ENCODE data around the gene NR3C1.
A peak's percentile ranks its signal among the peaks of the same experiment; 100 is the strongest.
"Not testable (repeated sequence)": the region's sequence is repeated elsewhere in the genome, so short reads cannot be mapped to it uniquely, and the experiment has no call there.

The NR3C1 gene

DNA sequence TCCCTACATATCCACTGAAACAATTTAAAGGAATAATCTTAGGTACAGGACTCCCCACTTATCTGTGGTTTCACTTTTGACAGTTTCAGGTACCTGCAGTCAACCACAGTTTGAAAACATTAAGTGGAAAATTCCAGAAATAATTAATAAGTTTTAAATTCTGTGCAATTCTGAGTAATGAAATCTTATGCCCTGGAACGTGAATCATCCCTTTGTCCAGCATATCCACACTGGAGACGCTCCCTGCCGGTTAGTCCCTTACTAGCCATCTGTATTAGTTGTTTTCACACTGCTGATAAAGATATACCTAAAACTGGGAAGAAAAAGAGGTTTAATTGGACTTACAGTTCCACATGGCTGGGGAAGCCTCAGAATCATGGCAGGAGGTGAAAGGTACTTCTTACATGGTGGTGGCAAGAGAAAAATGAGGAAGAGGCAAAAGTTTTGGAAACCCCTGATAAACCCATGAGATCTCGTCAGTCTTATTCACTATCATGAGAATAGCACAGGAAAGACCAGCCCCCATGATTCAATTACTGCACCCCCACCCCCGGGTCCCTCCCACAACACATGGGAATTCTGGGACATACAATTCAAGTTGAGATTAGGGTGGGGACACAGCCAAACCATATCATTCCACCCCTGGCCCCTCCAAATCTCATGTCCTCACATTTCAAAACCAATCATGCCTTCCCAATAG lies 80.4 kb downstream of the NR3C1 start:
- H3K27me3 Mint-ChIP-seq; ATAC-seq (replicated peaks); H3K9me3 Mint-ChIP-seq; H3K36me3 Mint-ChIP-seq (ENCODE audit: insufficient read depth); DNase-seq; H3K4me3 Mint-ChIP-seq: not testable (repeated sequence)
- peak overlapping the region in 1 of 2 donors; percentile 17 for H3K27ac Mint-ChIP-seq
- peaks cover 41 to 68% of the 10 kb centered on the region in 2 donors for H3K4me1 Mint-ChIP-seq (ENCODE audit: low read depth in 2 of 2)

DNA sequence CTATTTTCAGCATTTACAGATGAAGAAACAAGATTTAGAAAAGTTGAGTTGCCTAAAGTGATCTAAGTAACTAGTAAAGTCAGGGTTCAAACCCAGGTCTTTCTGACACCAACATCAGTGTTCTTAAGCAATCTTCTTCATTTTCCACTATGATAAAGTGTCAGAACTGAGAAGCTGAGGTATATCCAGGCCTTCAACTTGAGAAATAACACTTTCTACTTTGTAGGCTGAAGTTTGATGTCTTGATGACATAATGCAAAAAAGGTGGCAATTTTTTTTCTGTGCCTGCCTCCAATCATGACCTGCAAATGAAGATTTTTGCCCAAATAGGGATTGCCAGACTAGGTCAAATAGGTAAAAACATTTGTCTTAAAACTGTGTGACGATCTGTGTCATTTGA lies 81.3 kb downstream of the NR3C1 start:
- H3K4me3 Mint-ChIP-seq = no peak overlapping the region
- no peaks in the 10 kb centered on the region for H3K36me3 Mint-ChIP-seq (ENCODE audit: insufficient read depth)
- H3K27ac Mint-ChIP-seq = peak overlapping the region in 1 of 2 donors; percentile 17
- no peaks in the 10 kb centered on the region for H3K9me3 Mint-ChIP-seq
- H3K4me1 Mint-ChIP-seq (ENCODE audit: low read depth in 2 of 2) = peaks cover 36 to 68% of the 10 kb centered on the region in 2 donors
- no peak for DNase-seq
- peak; percentile 19 for ATAC-seq (replicated peaks)
- H3K27me3 Mint-ChIP-seq = no peaks in the 10 kb centered on the region

DNA sequence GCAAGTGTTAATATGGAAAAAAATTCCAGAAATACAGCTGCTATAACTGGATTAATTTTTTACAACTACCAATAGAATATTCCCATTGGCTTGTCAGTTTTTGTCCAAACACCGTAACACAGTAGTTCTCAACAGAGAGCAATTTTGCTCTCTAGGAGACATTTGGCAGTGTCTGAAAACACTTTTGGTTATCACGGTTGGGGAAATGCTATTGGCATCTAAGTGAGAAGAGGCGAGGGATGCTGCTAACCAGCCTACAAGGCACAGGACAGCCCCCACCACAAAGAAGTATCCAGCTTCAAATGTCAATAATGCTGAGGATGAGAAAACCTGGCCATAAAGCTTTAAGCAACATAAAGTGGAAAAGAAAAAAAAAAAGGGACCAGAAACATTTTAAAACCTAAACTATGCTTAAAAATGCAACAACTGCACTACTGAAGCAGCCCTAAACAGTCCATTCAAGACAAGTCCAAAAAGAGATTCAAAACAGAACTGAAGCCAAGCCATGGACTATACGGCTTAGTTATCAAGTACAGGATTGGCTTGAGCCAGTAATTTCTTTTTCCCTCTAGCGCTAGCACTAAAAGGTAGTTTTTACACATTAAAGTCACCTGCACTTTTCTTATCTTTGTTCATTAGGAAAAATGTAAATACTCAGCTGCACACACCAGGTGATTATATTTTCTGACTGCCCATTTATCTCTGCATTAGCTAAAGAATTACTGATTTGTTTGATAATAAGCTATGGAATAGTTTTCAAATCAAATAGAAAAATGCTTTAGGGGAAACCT lies 83.9 kb downstream of the NR3C1 start:
- peaks cover 30 to 63% of the 10 kb centered on the region in 2 donors for H3K4me1 Mint-ChIP-seq (ENCODE audit: low read depth in 2 of 2)
- H3K4me3 Mint-ChIP-seq = no peak overlapping the region

DNA sequence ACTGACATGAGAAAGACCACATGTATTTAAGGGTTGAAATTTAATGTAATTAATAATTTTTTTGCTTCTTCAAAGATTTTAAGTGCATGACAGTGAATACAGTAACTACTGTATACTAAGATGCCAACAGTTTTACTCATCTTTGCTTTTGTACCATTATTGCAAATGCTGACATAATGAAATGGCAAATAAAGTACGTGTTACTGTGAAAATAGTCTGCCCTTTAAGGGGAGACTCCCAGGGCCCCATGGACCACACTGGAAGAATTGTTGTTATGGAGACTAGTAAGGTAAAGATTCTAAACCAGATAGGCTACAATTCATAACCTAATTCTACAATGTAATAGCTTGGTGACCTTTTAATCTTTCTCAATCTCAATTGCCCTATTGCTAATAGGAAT lies 84.7 kb downstream of the NR3C1 start:
- no peak overlapping the region for H3K4me3 Mint-ChIP-seq
- peaks cover 6% of the 10 kb centered on the region for H3K36me3 Mint-ChIP-seq (ENCODE audit: insufficient read depth)
- ATAC-seq (replicated peaks) = no peak
- no peak for DNase-seq
- no peaks in the 10 kb centered on the region for H3K9me3 Mint-ChIP-seq
- H3K27ac Mint-ChIP-seq = peak overlapping the region in 1 of 2 donors; percentile 49
- H3K4me1 Mint-ChIP-seq (ENCODE audit: low read depth in 2 of 2) = peaks cover 24 to 63% of the 10 kb centered on the region in 2 donors
- no peaks in the 10 kb centered on the region for H3K27me3 Mint-ChIP-seq

More for the DNA sequence above, 83.9 kb downstream of the NR3C1 start:
- H3K36me3 Mint-ChIP-seq (ENCODE audit: insufficient read depth) = no peaks in the 10 kb centered on the region
- DNase-seq = no peak
- no peak for ATAC-seq (replicated peaks)
- H3K27ac Mint-ChIP-seq = peak overlapping the region in 1 of 2 donors; percentile 49
- no peaks in the 10 kb centered on the region for H3K27me3 Mint-ChIP-seq
- H3K9me3 Mint-ChIP-seq = no peaks in the 10 kb centered on the region

DNA sequence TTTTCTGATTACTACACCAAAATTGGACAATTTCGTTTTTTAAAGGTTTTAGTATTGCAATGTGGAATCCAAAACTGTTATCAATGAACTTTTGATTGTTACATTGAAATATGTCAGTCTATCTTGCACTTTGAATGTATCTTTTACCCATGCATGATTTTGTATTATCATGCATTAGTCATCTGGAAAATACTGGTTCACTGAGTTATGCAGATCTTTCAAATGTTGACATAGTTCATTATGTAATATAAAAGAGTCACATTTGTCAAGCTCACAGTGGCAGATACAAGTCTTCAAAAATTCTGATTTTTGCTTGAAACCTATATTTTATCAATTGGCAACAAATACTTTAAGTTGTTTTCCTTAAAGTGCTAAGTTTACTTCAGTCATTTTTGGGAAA lies 85.2 kb downstream of the NR3C1 start:
- ATAC-seq (replicated peaks) (no peak), DNase-seq (no peak)
- no peaks in the 10 kb centered on the region for H3K27me3 Mint-ChIP-seq
- H3K9me3 Mint-ChIP-seq = no peaks in the 10 kb centered on the region
- peak overlapping the region in 1 of 2 donors; percentile 7 for H3K27ac Mint-ChIP-seq
- H3K4me1 Mint-ChIP-seq (ENCODE audit: low read depth in 2 of 2) = peaks cover 23 to 62% of the 10 kb centered on the region in 2 donors
- H3K4me3 Mint-ChIP-seq = no peak overlapping the region
- peaks cover 11% of the 10 kb centered on the region for H3K36me3 Mint-ChIP-seq (ENCODE audit: insufficient read depth)

DNA sequence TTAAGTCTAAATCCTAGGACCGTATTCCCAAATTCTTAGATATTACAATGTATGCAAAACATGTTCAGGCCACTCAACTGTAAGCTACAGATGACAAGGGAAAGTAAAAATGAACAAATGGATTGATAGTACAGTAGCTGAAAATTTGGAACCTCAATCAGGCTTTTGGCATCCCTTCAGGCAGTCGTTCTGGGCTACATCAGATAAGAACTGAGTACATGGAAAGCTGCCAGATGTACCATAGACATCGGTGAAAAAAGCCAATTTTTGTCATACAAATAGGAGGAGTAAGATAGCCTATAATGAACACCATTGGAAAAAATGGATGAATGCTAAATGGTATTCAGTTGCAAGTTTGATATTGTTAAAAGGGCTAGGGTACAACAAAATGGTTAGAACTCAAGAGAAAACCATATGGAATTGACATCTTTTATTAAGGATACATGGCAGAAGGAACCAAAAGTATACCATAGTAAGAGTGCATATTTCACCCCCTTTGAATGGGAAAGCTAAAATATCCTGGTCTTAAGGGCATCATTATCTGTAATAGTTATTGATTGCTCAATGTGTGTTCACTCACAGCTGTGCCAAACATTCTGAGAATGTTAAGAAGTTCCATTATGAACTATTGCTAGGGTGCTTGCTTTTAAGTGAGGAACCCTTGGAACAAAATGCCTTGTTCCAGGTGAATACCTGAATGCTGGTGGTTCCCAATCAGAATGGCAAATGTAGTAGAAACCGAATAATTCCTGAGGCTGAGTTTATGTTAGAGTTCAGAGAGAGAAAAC lies 86.4 kb downstream of the NR3C1 start:
- H3K27ac Mint-ChIP-seq = peak overlapping the region in 1 of 2 donors; percentile 46
- H3K4me3 Mint-ChIP-seq = no peak overlapping the region
- H3K36me3 Mint-ChIP-seq (ENCODE audit: insufficient read depth) = peaks cover 21% of the 10 kb centered on the region
- peaks cover 18 to 50% of the 10 kb centered on the region in 2 donors for H3K4me1 Mint-ChIP-seq (ENCODE audit: low read depth in 2 of 2)
- no peak for DNase-seq
- no peaks in the 10 kb centered on the region for H3K27me3 Mint-ChIP-seq
- no peak for ATAC-seq (replicated peaks)
- no peaks in the 10 kb centered on the region for H3K9me3 Mint-ChIP-seq

DNA sequence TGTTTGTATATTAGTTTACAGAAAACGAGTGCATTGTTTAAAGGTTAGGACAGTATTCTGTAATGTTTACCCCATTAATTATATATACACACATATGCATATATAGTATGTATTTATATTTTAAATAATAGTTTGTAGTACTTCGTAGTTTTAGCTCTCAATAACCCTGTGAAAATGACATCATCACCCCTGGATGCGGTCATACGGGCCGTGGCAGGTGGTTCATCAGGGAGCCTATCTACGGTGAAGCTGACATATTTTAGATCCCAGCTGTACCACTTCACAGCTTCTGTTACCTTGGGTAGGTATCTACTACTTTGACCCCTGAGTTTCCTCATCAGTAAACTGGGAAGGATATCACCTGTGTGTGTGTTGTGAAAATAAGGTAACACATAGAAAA lies 87.1 kb downstream of the NR3C1 start:
- peaks cover 15 to 49% of the 10 kb centered on the region in 2 donors for H3K4me1 Mint-ChIP-seq (ENCODE audit: low read depth in 2 of 2)
- H3K9me3 Mint-ChIP-seq = no peaks in the 10 kb centered on the region
- DNase-seq (no peak), ATAC-seq (replicated peaks) (no peak)
- H3K4me3 Mint-ChIP-seq = no peak overlapping the region
- peak overlapping the region in 1 of 2 donors; percentile 46 for H3K27ac Mint-ChIP-seq
- no peaks in the 10 kb centered on the region for H3K27me3 Mint-ChIP-seq
- peaks cover 25% of the 10 kb centered on the region for H3K36me3 Mint-ChIP-seq (ENCODE audit: insufficient read depth)

DNA sequence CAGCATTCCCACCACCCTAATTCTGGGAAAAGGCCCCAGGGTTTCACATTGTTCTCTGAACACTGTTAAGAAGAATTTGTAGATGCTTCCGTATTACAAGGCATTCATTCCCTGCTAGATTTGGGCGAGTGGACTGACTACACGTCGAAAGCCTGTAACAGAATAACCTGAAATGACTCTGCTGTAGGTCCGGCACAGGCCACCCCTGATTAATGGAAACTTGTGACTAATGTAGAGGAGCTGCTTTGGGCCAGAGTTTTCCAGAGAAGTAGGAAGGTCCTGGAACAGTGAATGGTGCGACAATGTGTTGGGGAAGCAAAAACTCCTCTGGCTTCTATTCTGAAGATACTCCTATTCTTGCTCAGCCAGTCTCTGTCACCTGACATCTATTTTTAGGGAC lies 87.6 kb downstream of the NR3C1 start:
- no peaks in the 10 kb centered on the region for H3K9me3 Mint-ChIP-seq
- H3K27ac Mint-ChIP-seq = no peak overlapping the region
- DNase-seq (no peak), ATAC-seq (replicated peaks) (no peak)
- H3K27me3 Mint-ChIP-seq = no peaks in the 10 kb centered on the region
- peaks cover 28% of the 10 kb centered on the region for H3K36me3 Mint-ChIP-seq (ENCODE audit: insufficient read depth)
- H3K4me1 Mint-ChIP-seq (ENCODE audit: low read depth in 2 of 2) = peaks cover 13 to 47% of the 10 kb centered on the region in 2 donors
- H3K4me3 Mint-ChIP-seq = no peak overlapping the region

DNA sequence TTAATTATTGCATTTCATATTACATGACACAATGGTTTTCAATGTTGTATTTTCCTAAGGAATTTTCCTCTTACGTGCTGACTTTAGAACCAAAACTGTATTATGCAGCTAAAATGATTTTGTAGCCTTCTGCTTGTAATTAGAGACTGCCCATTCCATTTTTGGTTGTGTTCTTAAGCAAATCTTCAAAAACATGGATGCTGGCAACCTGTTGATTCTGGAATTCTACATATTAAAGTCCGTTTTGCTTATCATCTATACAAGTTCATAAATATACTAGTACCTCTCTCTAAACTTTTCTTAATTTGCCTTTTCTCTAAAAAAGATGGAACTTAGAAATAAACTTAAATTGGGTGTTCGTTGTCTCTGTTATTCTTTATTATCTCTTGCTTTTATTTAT lies 88.3 kb downstream of the NR3C1 start:
- Mint-ChIP-seq H3K9me3 (no peaks in the 10 kb centered on the region), H3K36me3 (ENCODE audit: insufficient read depth) (peaks cover 35% of the 10 kb centered on the region), H3K27me3 (no peaks in the 10 kb centered on the region), H3K4me1 (ENCODE audit: low read depth in 2 of 2) (peaks cover 11 to 41% of the 10 kb centered on the region in 2 donors), H3K27ac (no peak overlapping the region), H3K4me3 (no peak overlapping the region)
- no peak for ATAC-seq (replicated peaks)
- no peak for DNase-seq

DNA sequence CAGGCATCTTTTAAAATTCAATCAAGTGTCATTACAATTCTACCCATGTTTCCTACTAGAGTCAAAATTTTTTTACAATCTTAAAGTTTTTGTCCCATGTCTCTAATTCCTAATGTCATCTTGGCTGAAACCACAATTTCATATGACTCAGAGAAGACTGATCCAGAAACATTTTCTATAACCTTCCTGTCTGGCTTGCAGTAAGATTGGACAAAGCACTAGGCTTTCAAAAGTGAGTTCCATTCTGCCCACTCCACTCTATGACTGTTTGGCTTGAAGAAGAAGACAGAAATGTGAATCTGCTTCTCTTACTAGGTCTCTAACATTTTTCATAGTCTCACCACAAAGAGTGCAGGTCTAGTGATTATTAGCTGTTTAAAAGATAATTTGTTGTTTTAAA lies 88.8 kb downstream of the NR3C1 start:
- H3K27ac Mint-ChIP-seq = peak overlapping the region; percentile 81 to 82
- no peaks in the 10 kb centered on the region for H3K27me3 Mint-ChIP-seq
- H3K36me3 Mint-ChIP-seq (ENCODE audit: insufficient read depth) = peaks cover 40% of the 10 kb centered on the region
- ATAC-seq (replicated peaks) (no peak), DNase-seq (no peak)
- H3K4me3 Mint-ChIP-seq = no peak overlapping the region
- H3K9me3 Mint-ChIP-seq = no peaks in the 10 kb centered on the region
- H3K4me1 Mint-ChIP-seq (ENCODE audit: low read depth in 2 of 2) = peaks cover 10 to 36% of the 10 kb centered on the region in 2 donors

DNA sequence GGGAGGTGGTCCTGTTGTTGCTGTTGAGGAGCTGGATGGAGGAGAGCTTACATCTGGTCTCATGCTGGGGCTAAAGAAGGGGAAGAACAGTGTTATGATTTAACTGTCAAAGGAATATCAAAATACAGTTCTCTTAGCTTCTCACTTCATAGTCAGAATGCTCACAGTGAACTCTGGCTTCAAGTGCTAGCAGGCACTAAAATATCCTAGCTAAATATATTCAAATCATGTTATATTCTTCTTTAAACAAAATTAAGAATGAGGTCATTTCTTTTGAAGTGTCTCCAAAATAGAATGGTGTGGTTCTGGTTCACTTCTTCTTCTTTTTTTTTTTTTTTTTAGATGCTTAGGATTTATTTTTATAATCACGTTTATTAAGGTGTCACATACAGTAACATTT lies 89.4 kb downstream of the NR3C1 start:
- no peaks in the 10 kb centered on the region for H3K9me3 Mint-ChIP-seq
- DNase-seq (no peak), ATAC-seq (replicated peaks) (no peak)
- H3K27ac Mint-ChIP-seq = peak overlapping the region; percentile 81 to 82
- H3K4me3 Mint-ChIP-seq = no peak overlapping the region
- no peaks in the 10 kb centered on the region for H3K27me3 Mint-ChIP-seq
- H3K36me3 Mint-ChIP-seq (ENCODE audit: insufficient read depth) = peaks cover 46% of the 10 kb centered on the region
- peaks cover 8 to 31% of the 10 kb centered on the region in 2 donors for H3K4me1 Mint-ChIP-seq (ENCODE audit: low read depth in 2 of 2)

DNA sequence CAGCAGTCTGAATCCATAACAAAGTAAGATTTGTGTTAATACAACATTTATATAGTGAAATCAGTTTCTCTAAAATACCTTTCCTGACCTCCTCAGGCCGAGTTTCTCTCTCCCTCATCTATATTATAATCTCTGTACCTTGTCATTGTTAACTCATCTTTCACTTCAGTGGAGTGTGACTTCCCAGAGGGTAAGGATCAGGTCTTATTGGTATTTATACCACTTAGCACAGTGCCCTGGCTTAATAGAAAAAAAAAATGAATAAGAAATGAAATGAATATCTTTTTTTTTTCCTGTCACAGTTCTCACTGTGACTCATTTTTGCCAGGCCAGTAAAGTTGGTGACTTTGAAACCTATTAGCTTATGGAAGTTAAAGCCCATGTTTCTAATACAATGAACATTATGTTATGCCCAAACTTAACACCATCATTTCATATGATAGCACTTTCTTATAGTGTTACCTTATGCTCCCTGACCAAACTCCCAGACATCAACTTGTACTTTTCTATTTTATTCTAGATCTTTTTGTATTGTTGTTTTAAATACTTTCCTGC lies 90.1 kb downstream of the NR3C1 start:
- ATAC-seq (replicated peaks) (no peak), DNase-seq (no peak)
- H3K4me1 Mint-ChIP-seq (ENCODE audit: low read depth in 2 of 2) = peaks cover 8 to 30% of the 10 kb centered on the region in 2 donors
- H3K9me3 Mint-ChIP-seq = no peaks in the 10 kb centered on the region
- H3K27ac Mint-ChIP-seq = peak overlapping the region; percentile 81 to 82
- H3K27me3 Mint-ChIP-seq = no peaks in the 10 kb centered on the region
- no peak overlapping the region for H3K4me3 Mint-ChIP-seq
- H3K36me3 Mint-ChIP-seq (ENCODE audit: insufficient read depth) = peaks cover 51% of the 10 kb centered on the region

DNA sequence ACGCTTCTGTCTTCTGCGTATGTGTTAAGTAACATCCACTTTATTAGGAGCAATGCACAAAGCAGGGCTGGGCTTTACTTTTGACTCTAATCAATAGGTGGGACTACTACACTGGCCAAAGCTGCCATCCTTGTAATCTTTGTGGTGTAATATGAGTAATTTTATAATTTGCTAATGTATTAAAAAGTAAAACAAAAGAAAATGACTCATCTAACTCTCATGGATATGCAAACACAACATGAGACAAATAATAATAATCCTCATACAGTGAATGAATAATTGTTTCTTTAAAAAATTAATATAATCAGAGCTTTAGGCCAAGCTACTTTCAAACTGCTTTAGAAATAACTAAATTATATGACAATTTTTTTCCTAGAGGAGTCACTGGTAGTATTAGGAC lies 90.7 kb downstream of the NR3C1 start:
- peak overlapping the region in 1 of 2 donors; percentile 82 for H3K27ac Mint-ChIP-seq
- no peak overlapping the region for H3K4me3 Mint-ChIP-seq
- H3K36me3 Mint-ChIP-seq (ENCODE audit: insufficient read depth) = peaks cover 51% of the 10 kb centered on the region
- H3K9me3 Mint-ChIP-seq = no peaks in the 10 kb centered on the region
- DNase-seq (no peak), ATAC-seq (replicated peaks) (no peak)
- no peaks in the 10 kb centered on the region for H3K27me3 Mint-ChIP-seq
- peaks cover 8 to 26% of the 10 kb centered on the region in 2 donors for H3K4me1 Mint-ChIP-seq (ENCODE audit: low read depth in 2 of 2)

Data from effector memory CD8-positive, alpha-beta T cell (primary cell).